H9 (cell line): Measurements from ENCODE around the gene ZNF292. TPM values are rescaled to one million over a fixed set of nuclear protein-coding genes. Genes with fewer than 3 reads are reported as not detected.

Experiments used
- DNase-seq: peaks from one replicate; pipeline ENCODE4 v3.0.0-alpha.2; 2017
- H2AFZ ChIP-seq: one replicate; pipeline ENCODE4 v1.6.1; 2013; ENCODE audit warnings: mild to moderate bottlenecking, low read length, control low read depth, moderate library complexity
- H2AK5ac ChIP-seq: 2 replicates; pipeline ENCODE4 v1.6.1; 2013; ENCODE audit warnings: low read length, control low read depth, mixed read lengths; ENCODE audit not compliant: insufficient read length
- H2BK120ac ChIP-seq: one replicate; pipeline ENCODE4 v1.6.1; 2013; ENCODE audit warnings: low read depth, mild to moderate bottlenecking, low read length, control low read depth, inconsistent platforms; ENCODE audit not compliant: poor library complexity, severe bottlenecking
- H2BK12ac ChIP-seq: 2 replicates; pipeline ENCODE4 v1.6.1; 2013; ENCODE audit warnings: low read length, control low read depth, mixed read lengths, low read depth; ENCODE audit not compliant: insufficient read length
- H2BK15ac ChIP-seq: 2 replicates; pipeline ENCODE4 v1.6.1; 2013; ENCODE audit warnings: low read depth, low read length, control low read depth
- H2BK20ac ChIP-seq: one replicate; pipeline ENCODE4 v1.6.1; 2013; ENCODE audit warnings: low read depth, mild to moderate bottlenecking, low read length, control low read depth, inconsistent platforms; ENCODE audit not compliant: poor library complexity, severe bottlenecking
- H2BK5ac ChIP-seq: 2 replicates; pipeline ENCODE4 v1.6.1; 2013; ENCODE audit warnings: low read length, control low read depth, mixed read lengths; ENCODE audit not compliant: insufficient read length
- H3K14ac ChIP-seq: 2 replicates; pipeline ENCODE4 v1.6.1; 2013; ENCODE audit warnings: low read length, control low read depth; ENCODE audit not compliant: insufficient read depth
- H3K18ac ChIP-seq: 2 replicates; pipeline ENCODE4 v1.6.1; 2013; ENCODE audit warnings: low read depth, mild to moderate bottlenecking, mixed read lengths, low read length, control low read depth; ENCODE audit not compliant: insufficient read length
- H3K23ac ChIP-seq: 2 replicates; pipeline ENCODE4 v1.6.1; 2013; ENCODE audit warnings: low read length, control low read depth, mixed read lengths, low read depth; ENCODE audit not compliant: insufficient read length
- H3K23me2 ChIP-seq: 2 replicates; pipeline ENCODE4 v1.6.1; 2013; ENCODE audit warnings: low read depth, mild to moderate bottlenecking, mixed read lengths, low read length, control low read depth; ENCODE audit not compliant: insufficient read length, poor library complexity, severe bottlenecking
- H3K27ac ChIP-seq: 2 replicates; pipeline ENCODE4 v1.5.1; 2013; ENCODE audit warnings: low read length, control low read depth, mixed read lengths, low read depth; ENCODE audit not compliant: insufficient read length
- H3K27me3 ChIP-seq: 2 replicates; pipeline ENCODE4 v1.6.1; 2013; ENCODE audit warnings: low read length, control low read depth, inconsistent platforms; ENCODE audit not compliant: insufficient read depth
- H3K4ac ChIP-seq: 2 replicates; pipeline ENCODE4 v1.6.1; 2013; ENCODE audit warnings: low read depth, mild to moderate bottlenecking, control low read depth, inconsistent platforms, low read length, moderate library complexity
- H3K4me1 ChIP-seq: 2 replicates; pipeline ENCODE4 v1.6.1; 2013; ENCODE audit warnings: low read length, control low read depth, inconsistent platforms; ENCODE audit not compliant: insufficient read depth
- H3K4me2 ChIP-seq: 2 replicates; pipeline ENCODE4 v1.6.1; 2013; ENCODE audit warnings: low read length, control low read depth, mixed read lengths; ENCODE audit not compliant: insufficient read length, insufficient read depth
- H3K56ac ChIP-seq: 2 replicates; pipeline ENCODE4 v1.6.1; 2013; ENCODE audit warnings: low read depth, mild to moderate bottlenecking, mixed read lengths, low read length, control low read depth; ENCODE audit not compliant: insufficient read length
- H3K79me1 ChIP-seq: 2 replicates; pipeline ENCODE4 v1.6.1; 2013; ENCODE audit warnings: low read depth, mild to moderate bottlenecking, moderate library complexity, low read length, control low read depth, inconsistent platforms; ENCODE audit not compliant: insufficient read depth, poor library complexity, severe bottlenecking
- H3K79me2 ChIP-seq: 2 replicates; pipeline ENCODE4 v1.6.1; 2013; ENCODE audit warnings: low read length, control low read depth, inconsistent platforms; ENCODE audit not compliant: insufficient read depth
- H3K9ac ChIP-seq: 2 replicates; pipeline ENCODE4 v1.6.1; 2013; ENCODE audit warnings: low read length, control low read depth, mixed read lengths; ENCODE audit not compliant: insufficient read length; ENCODE audit errors: extremely low read depth
- H3K9me3 ChIP-seq: one replicate; pipeline ENCODE4 v1.6.1; 2013; ENCODE audit warnings: low read depth, low read length, inconsistent platforms; ENCODE audit not compliant: control insufficient read depth
- H3T11ph ChIP-seq: one replicate; pipeline ENCODE4 v1.6.1; 2013; ENCODE audit warnings: mild to moderate bottlenecking, low read length, control low read depth, inconsistent platforms
- H4K20me1 ChIP-seq: one replicate; pipeline ENCODE4 v1.6.1; 2013; ENCODE audit not compliant: control insufficient read depth, insufficient read length, insufficient read depth
- H4K5ac ChIP-seq: 2 replicates; pipeline ENCODE4 v1.6.1; 2013; ENCODE audit warnings: low read depth, mild to moderate bottlenecking, mixed read lengths, low read length, control low read depth; ENCODE audit not compliant: insufficient read length
- H4K8ac ChIP-seq: replicated peaks from 2 replicates; pipeline ENCODE4 v1.6.1; 2013; ENCODE audit warnings: low read length, control low read depth, mixed read lengths, low read depth; ENCODE audit not compliant: insufficient read length
- H4K91ac ChIP-seq: 2 replicates; pipeline ENCODE4 v1.6.1; 2013; ENCODE audit warnings: low read depth, mild to moderate bottlenecking, moderate library complexity, mixed read lengths, low read length, control low read depth; ENCODE audit not compliant: insufficient read length
- H3K27ac Mint-ChIP-seq, 3 experiments: 2 replicates in 2 of 3; 3 replicates in 1 of 3; pipeline ENCODE4 v1.8.0; 2020 to 2021; ENCODE audit warnings: mixed read lengths in 3 of 3, mild to moderate bottlenecking in 1 of 3, moderate library complexity in 1 of 3
- H3K27me3 Mint-ChIP-seq: 2 replicates; pipeline ENCODE4 v1.8.0; 2021; ENCODE audit warnings: low read depth, mild to moderate bottlenecking, moderate library complexity, mixed read lengths
- H3K36me3 Mint-ChIP-seq, 3 experiments: 2 replicates in 2 of 3; 3 replicates in 1 of 3; pipeline ENCODE4 v1.8.0; 2020 to 2021; ENCODE audit warnings: low read depth in 3 of 3, mixed read lengths in 3 of 3; ENCODE audit not compliant: insufficient read depth in 1 of 3
- H3K4me1 Mint-ChIP-seq, 2 experiments: 2 replicates each; pipeline ENCODE4 v1.8.0; 2020; ENCODE audit warnings: mixed read lengths in 2 of 2
- H3K4me3 Mint-ChIP-seq, 2 experiments: 2 replicates in 1 of 2; 3 replicates in 1 of 2; pipeline ENCODE4 v1.8.0; 2020 to 2021; ENCODE audit warnings: mild to moderate bottlenecking in 2 of 2, mixed read lengths in 2 of 2, moderate library complexity in 1 of 2
- H3K9me3 Mint-ChIP-seq, 2 experiments: 2 replicates in 1 of 2; 3 replicates in 1 of 2; pipeline ENCODE4 v1.8.0; 2020; ENCODE audit warnings: mild to moderate bottlenecking in 2 of 2, mixed read lengths in 2 of 2, moderate library complexity in 1 of 2
- CTCF ChIP-seq: fragments of 200-600 bp; sonication (generic); conservative IDR thresholded peaks from 3 replicates; pipeline ENCODE4 v1.8.0; 2021; ENCODE audit warnings: antibody characterized with exemption, mild to moderate bottlenecking
- WGBS: extraction: QIAGEN DNeasy Blood & Tissue Kit; methylation state at CpG from one replicate; pipeline ENCODE4 v1.1.7; 2013; ENCODE audit warnings: missing lambda C conversion rate, low lambda C conversion rate, mixed read lengths; ENCODE audit not compliant: insufficient read length; ENCODE audit errors: extremely low coverage; 5-methylcytosine and 5-hydroxymethylcytosine counted together
- total RNA-seq: library from RNA; stranded (reverse); gene quantifications from 2 replicates; pipeline ENCODE4 v1.2.1, GENCODE V29; 2021

Gene ZNF292
- total RNA-seq, 1 experiment from 2014 or later = 38.7 TPM

GRCh38 chr6:87289571-87289970 is 134.2 kb downstream of the ZNF292 start:
- no peak overlapping the region for H3T11ph ChIP-seq
- H4K5ac ChIP-seq = no peak overlapping the region
- no CpG with 5 or more reads among the region's 3 CpGs for WGBS
- no peak overlapping the region for H3K9ac ChIP-seq
- H3K27me3 ChIP-seq = no peaks in the 10 kb centered on the region
- no peaks in the 10 kb centered on the region for H3K36me3 Mint-ChIP-seq
- no peaks in the 10 kb centered on the region for H3K4me1 ChIP-seq
- no peak overlapping the region for H2AK5ac ChIP-seq
- H2BK15ac ChIP-seq = no peak overlapping the region
- H4K20me1 ChIP-seq = no peaks in the 10 kb centered on the region
- H4K8ac ChIP-seq = no peak overlapping the region
- no peaks in the 10 kb centered on the region for H3K23me2 ChIP-seq
- no peak overlapping the region for H3K4ac ChIP-seq
- no peak overlapping the region for H2BK12ac ChIP-seq
- no peaks in the 10 kb centered on the region for H3K79me1 ChIP-seq
- no peak for TF ChIP-seq CTCF
- no peak overlapping the region for H2AFZ ChIP-seq
- no peak overlapping the region for H2BK120ac ChIP-seq
- H3K56ac ChIP-seq = no peak overlapping the region
- no peak overlapping the region for H3K27ac Mint-ChIP-seq
- H3K14ac ChIP-seq = no peak overlapping the region
- H3K9me3 Mint-ChIP-seq = no peaks in the 10 kb centered on the region
- H2BK20ac ChIP-seq = no peak overlapping the region
- H3K9me3 ChIP-seq = no peaks in the 10 kb centered on the region
- H3K23ac ChIP-seq = no peak overlapping the region
- H3K79me2 ChIP-seq = no peaks in the 10 kb centered on the region
- H3K27me3 Mint-ChIP-seq = no peaks in the 10 kb centered on the region
- no peak overlapping the region for H3K4me2 ChIP-seq
- no peak overlapping the region for H3K18ac ChIP-seq
- H2BK5ac ChIP-seq = no peak overlapping the region
- no peak for DNase-seq
- no peak overlapping the region for H3K4me3 Mint-ChIP-seq
- no peak overlapping the region for H3K27ac ChIP-seq
- H3K4me1 Mint-ChIP-seq = peaks cover 0 to 6% of the 10 kb centered on the region in 2 experiments; a peak in 2 of 4 replicates
- no peak overlapping the region for H4K91ac ChIP-seq
